Omental fat pad (tissue), 4 donors: Measurements from ENCODE around the gene CCDC174. TPM values are rescaled to one million over a fixed set of nuclear protein-coding genes. Genes with fewer than 3 reads are reported as not detected.

ENCODE experiments used
- ATAC-seq: fragments of 150-250 bp; one replicate; pipeline ENCODE4 v1.9.1; 2016; ENCODE audit warnings: mild to moderate bottlenecking, moderate library complexity; ENCODE audit not compliant: low FRiP score
- DNase-seq: peaks from one replicate; pipeline ENCODE4 v3.0.0-alpha.2; 2019; ENCODE audit warnings: low spot score
- total RNA-seq, 4 donors: library from RNA; depleted of rRNA; stranded (reverse); fragments of >200 nt; gene quantifications; one replicate each; pipeline ENCODE4 v1.1.0, GENCODE V29; 2016
- TF ChIP-seq, protein P1 (sequence below), 3 donors: fragments of 450-650 bp; IDR thresholded peaks; one replicate each; pipeline ENCODE4 v1.5.1; 2016 to 2017; ENCODE audit warnings: antibody characterized with exemption in 3 of 3, mild to moderate bottlenecking in 3 of 3, moderate library complexity in 2 of 3

CCDC174 gene
- total RNA-seq, 4 donors from 2014 or later: 11.0 to 28.1 (median 16.2) TPM

GRCh38 chr3:14698601-14699244 lies 47.2 kb downstream of the CCDC174 start:
- DNase-seq: no peak
- TF ChIP-seq, protein P1, sequence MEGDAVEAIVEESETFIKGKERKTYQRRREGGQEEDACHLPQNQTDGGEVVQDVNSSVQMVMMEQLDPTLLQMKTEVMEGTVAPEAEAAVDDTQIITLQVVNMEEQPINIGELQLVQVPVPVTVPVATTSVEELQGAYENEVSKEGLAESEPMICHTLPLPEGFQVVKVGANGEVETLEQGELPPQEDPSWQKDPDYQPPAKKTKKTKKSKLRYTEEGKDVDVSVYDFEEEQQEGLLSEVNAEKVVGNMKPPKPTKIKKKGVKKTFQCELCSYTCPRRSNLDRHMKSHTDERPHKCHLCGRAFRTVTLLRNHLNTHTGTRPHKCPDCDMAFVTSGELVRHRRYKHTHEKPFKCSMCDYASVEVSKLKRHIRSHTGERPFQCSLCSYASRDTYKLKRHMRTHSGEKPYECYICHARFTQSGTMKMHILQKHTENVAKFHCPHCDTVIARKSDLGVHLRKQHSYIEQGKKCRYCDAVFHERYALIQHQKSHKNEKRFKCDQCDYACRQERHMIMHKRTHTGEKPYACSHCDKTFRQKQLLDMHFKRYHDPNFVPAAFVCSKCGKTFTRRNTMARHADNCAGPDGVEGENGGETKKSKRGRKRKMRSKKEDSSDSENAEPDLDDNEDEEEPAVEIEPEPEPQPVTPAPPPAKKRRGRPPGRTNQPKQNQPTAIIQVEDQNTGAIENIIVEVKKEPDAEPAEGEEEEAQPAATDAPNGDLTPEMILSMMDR (IDR thresholded peaks at IDR 0.05): no peak
- ATAC-seq: no peak

GRCh38 chr3:14699643-14700042 lies 48.1 kb downstream of the CCDC174 start:
- TF ChIP-seq, protein P1 (IDR thresholded peaks at IDR 0.05): no peak
- ATAC-seq (no peak), DNase-seq (no peak)

- no peak for ATAC-seq
- DNase-seq: no peak
- TF ChIP-seq, protein P1 (IDR thresholded peaks at IDR 0.05): no peak
Measured at GRCh38 chr3:14700891-14701290, 49.3 kb downstream of the CCDC174 start.

GRCh38 chr3:14701676-14702075 lies 50.1 kb downstream of the CCDC174 start:
- DNase-seq (no peak), ATAC-seq (no peak)
- TF ChIP-seq, protein P1 (IDR thresholded peaks at IDR 0.05): no peak

DNA sequence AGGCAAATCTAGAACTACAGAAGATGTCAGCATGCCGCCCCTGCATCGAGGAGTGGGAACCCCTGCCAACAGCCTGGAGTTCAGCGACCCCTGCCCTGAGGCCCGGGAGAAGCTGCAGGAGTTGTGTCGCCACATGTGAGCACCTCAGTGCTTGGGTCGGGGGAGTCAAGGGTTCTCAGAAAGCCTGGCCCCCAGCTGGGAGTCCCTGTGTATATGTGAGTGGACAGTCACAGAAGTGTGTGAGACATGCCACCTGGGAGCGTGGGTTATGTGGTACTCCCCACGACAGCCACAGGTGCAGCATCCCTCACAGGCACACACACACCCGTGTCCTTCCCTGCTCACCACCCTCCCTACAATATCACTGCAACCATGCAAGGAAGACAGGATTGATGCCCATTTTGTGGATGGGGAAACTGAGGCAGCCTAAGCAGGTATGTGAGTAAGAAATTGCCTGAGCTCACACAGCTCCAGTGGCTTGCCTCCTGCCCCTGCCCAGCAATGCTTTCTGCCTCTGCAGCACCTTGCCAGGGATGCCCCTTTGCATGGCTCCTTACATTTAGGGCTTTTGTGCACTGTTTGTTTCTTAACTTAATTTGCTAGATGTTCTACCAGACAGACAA lies 51.7 kb downstream of the CCDC174 start:
- TF ChIP-seq, protein P1 (IDR thresholded peaks at IDR 0.05): no peak
- DNase-seq: no peak
- ATAC-seq: no peak

DNA sequence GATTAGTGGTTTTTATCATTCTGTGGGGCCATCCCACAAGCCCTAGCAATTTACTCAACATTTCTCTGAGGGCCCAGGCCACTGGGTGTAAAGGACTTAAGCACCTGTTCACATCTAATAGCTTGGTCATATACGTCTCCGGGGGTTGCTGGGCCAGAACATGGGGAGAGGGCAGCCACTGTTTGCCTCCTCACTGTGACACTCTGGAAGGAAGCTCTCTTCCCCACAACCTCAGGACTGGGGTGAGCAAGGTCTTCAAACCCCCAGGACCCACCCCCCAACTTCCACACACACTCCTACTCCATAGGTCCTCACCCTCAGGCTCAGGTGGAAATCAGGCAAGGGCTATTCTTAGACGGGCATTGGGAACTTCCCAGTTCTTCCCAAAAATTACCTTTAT lies 52.2 kb downstream of the CCDC174 start:
- no peak for ATAC-seq
- no peak for DNase-seq
- TF ChIP-seq, protein P1 (IDR thresholded peaks at IDR 0.05): no peak

- no peak for DNase-seq
- ATAC-seq: no peak
- TF ChIP-seq, protein P1 (IDR thresholded peaks at IDR 0.05): no peak
Measured at GRCh38 chr3:14706096-14706495, 54.5 kb downstream of the CCDC174 start.
